HG02571 (cell line): ENCODE measurements around the gene ARR3.
"Not testable (repeated sequence)": the region's sequence is repeated elsewhere in the genome, so short reads cannot be mapped to it uniquely, and the experiment has no call there.

Experiments used
- ATAC-seq: cut with Tn5 transposase; IDR thresholded peaks from one replicate; pipeline ENCODE4 v1.9.1; 2021; ENCODE audit warnings: mild to moderate bottlenecking, moderate library complexity; ENCODE audit not compliant: unreplicated experiment

The ARR3 gene

GRCh38 chrX:70279081-70279480, 10.9 kb downstream of the ARR3 start:
- no peak for ATAC-seq

- ATAC-seq = no peak
These were observed 12.4 kb downstream of the ARR3 start for GRCh38 chrX:70280573-70280972.

DNA sequence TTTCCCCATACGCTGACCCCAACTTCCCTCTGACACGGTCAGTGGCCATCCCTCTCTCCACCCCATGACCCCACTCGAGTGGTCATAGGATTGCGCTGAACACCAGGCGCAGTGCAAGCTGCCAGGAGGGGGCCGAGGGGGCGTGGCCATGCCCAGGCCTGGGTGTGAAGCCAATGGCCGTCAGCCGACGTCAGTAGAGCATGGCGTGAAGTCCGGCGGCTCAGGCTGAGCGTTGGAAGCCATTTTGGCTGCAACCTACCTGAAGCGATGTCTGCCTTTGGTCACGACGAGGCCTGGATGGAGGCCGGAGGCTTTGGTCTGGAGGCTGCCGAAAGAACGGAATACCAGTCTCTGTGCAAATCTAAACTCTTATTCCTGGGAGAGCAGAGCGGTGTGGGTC, 13.8 kb downstream of the ARR3 start, which contains the start of gene RAB41:
Gene RAB41, plus strand, starts transcription at position 222 of the 400 bp plus-strand sequence. Its CDS starts 46 bp downstream, at position 268.
- ATAC-seq = no peak

- no peak for ATAC-seq
These were observed 21.1 kb downstream of the ARR3 start for GRCh38 chrX:70289168-70289792.

DNA sequence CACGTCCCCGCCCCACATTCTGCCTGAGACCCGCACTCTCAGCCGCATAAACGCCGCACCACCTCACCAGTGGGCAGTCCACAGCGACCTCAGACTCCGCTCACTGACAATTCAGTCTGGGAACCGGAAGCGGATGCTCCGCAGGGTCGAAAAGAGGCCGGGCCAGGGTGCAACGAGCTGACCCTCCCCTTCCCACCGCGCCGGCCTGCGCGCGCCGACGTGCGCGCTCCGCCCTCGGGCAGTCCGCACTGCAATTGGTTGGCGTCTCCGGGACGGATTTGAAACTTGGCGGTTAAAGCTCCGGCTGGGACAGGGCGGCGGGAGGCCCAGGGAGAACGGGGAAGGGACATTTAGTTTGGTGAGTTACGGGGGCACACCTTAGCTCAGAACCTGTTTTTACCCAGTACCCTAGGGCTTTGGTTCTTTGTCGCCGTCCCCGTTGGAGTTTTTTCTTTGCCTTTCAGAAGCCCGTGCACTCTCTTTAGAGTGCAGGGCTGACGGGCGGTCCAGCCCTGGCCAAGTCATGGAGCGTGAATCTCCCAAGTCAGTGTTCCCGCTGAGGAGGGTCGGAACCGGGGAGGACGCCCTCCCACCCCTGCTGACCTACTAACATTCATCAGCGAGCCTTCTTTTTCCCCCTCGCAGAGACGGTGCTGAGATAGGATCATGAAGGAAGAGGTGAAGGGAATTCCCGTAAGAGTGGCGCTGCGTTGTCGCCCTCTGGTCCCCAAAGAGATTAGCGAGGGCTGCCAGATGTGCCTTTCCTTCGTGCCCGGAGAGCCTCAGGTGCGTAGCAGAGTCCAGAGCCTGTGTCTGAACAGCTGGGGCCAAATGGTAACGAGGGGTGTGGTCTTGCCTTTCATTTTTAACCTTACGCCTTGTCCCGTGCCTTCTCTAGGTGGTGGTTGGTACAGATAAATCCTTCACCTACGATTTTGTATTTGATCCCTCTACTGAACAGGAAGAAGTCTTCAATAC, 21.9 kb downstream of the ARR3 start, which contains the start of the genes KIF4A and PDZD11:
Gene KIF4A, plus strand, starts transcription at position 312 of the 978 bp plus-strand sequence. Its CDS starts 355 bp downstream, at position 667.
Gene PDZD11, minus strand, starts transcription at position 135 of the 978 bp plus-strand sequence. CDS start 586 bp downstream, outside the sequence.
- ATAC-seq = peak; percentile 95

- ATAC-seq = no peak
These were observed 24.7 kb downstream of the ARR3 start for GRCh38 chrX:70292788-70293187.

GRCh38 chrX:70293621-70294020, 25.5 kb downstream of the ARR3 start:
- no peak for ATAC-seq

DNA sequence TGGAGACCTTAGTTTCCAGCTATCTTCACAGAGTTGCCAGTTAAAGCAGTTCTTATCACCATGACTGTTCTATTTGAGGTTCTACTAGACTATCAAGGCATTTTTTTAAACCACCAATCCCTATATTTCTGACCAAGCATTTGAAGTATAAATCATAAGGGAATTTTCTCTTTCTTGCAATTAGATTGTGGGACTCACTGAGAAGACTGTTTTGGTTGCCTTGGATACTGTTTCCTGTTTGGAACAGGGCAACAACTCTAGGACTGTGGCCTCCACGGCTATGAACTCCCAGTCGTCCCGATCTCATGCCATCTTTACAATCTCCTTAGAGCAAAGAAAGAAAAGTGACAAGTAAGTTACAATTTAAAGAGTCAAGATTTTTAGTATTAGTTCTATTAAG, 33.6 kb downstream of the ARR3 start:
- no peak for ATAC-seq

- no peak for ATAC-seq
These were observed 45.4 kb downstream of the ARR3 start for GRCh38 chrX:70313503-70313902.

DNA sequence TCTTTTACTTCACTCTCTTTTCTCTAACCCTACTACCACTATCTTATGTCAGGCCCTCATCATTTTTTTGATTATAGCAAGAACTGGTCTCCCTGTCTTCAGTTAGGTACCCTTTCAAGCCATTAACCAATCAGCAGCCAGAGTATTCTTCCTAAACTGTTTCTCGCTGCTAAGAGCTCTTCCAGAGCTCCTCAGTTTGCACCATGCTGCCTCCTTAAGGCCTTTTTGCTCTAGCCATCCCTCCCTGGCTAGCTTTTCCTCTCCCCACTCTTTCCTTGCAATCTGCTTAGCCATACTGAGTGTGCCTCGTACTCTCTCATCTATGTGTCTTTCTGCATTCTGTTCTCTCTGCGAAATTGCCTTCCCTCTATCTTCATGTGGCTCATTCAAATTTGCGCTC, 54.6 kb downstream of the ARR3 start:
- ATAC-seq = no peak

DNA sequence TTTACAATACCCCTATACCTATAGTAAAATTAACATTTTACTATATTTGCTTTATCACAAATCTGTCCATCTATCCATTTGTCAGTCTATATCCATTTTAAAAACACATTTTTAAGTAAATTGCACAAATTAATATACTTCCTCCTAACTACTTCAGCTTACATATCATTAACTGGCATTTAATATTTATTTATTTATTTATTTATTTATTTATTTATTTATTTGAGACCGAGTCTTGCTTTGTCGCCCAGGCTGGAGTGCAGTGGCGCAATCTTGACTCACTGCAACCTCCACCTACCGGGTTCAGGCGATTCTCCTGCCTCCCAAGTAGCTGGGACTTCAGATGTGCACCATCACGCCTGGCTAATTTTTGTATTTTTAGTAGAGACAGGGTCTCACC, 55.5 kb downstream of the ARR3 start:
- not testable (repeated sequence) for ATAC-seq

GRCh38 chrX:70324326-70324725, 56.2 kb downstream of the ARR3 start:
- no peak for ATAC-seq

GRCh38 chrX:70331161-70331560, 63.0 kb downstream of the ARR3 start:
- no peak for ATAC-seq
